K562 treated with DMSO at 1 percent for 12 hours (cell line): Measurements from ENCODE around the gene ABITRAM. TPM values are rescaled to one million over a fixed set of nuclear protein-coding genes. Genes with fewer than 3 reads are reported as not detected.

Experiments
- total RNA-seq: library from RNA; unstranded; fragments of 300-600 nt; gene quantifications from 2 replicates; pipeline ENCODE4 v1.2.3, GENCODE V29; 2022; ENCODE audit not compliant: insufficient read depth

ABITRAM gene, protein sequence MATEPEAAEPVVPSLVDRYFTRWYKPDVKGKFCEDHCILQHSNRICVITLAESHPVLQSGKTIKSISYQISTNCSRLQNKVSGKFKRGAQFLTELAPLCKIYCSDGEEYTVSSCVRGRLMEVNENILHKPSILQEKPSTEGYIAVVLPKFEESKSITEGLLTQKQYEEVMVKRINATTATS
- total RNA-seq: 7.8 and 17.1 TPM in 2 replicates

DNA sequence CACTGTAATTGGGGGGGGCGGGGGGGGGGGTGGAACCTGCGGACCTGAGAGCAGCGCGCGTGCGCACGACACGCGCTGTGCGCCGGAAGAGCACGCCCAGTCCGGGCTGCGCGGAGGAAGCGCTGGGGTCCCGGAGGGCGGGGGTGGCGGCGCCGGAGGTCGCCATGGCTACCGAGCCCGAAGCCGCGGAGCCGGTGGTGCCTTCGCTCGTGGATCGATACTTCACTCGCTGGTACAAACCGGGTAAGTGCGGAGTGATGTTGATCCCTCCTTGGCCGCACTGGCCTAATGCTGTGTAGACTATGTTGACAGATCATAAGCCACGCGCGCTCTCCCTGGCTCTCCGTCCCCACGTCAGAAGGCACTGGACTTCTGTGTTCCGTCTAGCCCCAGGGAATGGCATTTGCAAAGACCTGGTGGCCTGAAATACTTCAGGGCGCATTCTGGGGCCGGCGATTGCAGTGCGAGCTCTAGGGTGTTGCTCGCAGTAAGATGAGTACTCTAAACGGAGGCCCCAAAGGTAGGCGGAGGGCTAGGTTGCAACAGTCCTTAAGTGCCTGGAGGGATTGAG is at the start of gene ABITRAM:
Gene ABITRAM, plus strand, starts transcription at position 78 of the 571 bp plus-strand sequence. Its CDS starts 87 bp downstream, at position 165.

DNA sequence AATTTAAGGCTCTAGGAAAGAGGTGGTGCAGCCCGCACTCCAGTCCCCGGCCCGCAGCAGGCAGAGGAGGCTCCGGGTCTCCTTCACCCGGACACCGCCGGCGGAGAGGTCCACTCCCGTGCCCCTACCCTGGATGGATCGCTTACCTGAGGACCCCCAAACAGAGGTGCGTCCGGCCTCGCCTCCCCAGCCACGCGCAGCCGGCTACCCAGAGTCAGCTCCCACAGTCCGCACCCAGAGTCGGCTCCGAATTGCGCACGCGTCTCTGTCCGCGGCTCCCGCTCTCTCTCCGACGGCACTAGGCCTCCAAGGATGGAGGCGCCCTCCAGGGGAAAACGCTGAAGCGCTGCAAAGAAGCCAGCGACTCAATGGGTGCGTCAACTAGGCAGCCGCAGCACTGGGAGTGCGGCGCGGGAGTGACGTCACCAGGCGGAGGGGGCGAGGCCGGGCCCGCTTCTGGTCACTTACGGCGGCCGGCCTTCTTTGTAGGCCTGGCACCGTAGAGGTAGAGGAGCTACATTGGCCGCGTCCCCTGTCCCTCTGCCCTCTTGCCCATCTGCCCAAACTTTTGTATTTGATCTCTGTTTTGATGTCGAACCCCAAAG is 380 bp upstream of the ABITRAM start, which contains the start of gene ELP1:
Gene ELP1, minus strand, starts transcription at position 407 of the 605 bp plus-strand sequence. CDS start 2,978 bp downstream, outside the sequence.

Other genes with a start within 250 kb of the ABITRAM start
- not detected in 2 replicates for gene ACTL7B, start 78.4 kb upstream of the ABITRAM start, total RNA-seq
- not detected in 2 replicates for gene ACTL7A, start 72.1 kb upstream of the ABITRAM start, total RNA-seq
- gene ELP1, start 276 bp upstream of the ABITRAM start, total RNA-seq: 15.0 and 37.4 TPM in 2 replicates
- 30.0 and 35.2 TPM in 2 replicates for gene CTNNAL1, start 79.1 kb downstream of the ABITRAM start, total RNA-seq
- gene TMEM245, start 185.5 kb downstream of the ABITRAM start, total RNA-seq: 6.8 and 34.4 TPM in 2 replicates
- not detected in 2 replicates for gene FRRS1L, start 232.8 kb downstream of the ABITRAM start, total RNA-seq